ENCODE measurements around the gene GRAMD4. TPM values are rescaled to one million over a fixed set of nuclear protein-coding genes. Genes with fewer than 3 reads are reported as not detected.

GRAMD4 gene
- total and polyA plus RNA-seq, 2 donors (not counting 1 experiment from before 2014, with no cell fraction given) = 17.0 to 88.1 TPM

DNA sequence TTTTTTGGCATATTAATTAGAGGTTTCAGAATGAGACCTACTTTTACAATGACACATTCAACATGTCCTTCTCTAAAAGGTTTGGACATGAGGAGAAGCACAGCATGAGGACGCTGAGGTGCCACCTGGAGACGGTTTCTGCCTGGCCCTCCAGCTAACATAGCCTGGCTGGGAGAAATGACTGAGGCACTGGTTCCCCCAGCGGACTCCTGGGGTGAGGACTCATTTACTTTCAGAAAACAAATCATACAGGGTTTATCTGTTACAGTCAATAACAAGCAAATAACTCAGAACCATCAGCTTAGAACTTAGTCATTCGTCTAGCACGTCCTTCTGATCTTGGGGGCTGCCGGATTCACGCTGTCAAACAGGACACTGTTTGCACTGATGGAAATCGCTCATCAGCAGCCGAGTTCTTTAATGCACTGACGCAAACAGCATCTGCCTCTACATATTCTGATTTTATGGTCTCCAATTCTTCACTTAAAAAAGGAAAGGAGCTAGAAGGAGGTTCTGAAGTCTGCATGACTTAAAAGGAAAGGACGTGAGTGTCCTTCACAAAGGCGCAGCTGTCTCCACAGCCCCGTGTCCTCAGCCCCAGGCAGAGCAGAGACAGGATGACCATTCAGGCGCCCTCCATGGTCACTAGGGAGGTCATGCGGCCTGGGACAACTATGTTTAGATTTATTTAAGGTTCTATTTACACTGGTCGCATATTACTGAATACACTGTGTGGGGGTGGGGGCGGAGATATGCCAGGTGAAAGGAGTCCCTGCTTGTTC, 73.6 kb downstream of the GRAMD4 start:
- no peak overlapping the region for H3K27ac ChIP-seq (ENCODE audit: low read length in 2 of 2)
- no peak overlapping the region for H3K9ac ChIP-seq (ENCODE audit: low read length)
- no peaks in the 10 kb centered on the region for H3K9me3 Mint-ChIP-seq (ENCODE audit: insufficient read depth)
- DNase-seq (no peak), ATAC-seq (ENCODE audit: low read depth) (no peak)
- no peaks in the 10 kb centered on the region for H3K79me2 ChIP-seq (ENCODE audit: control insufficient read depth, insufficient read depth, low read length)
- H4K20me1 ChIP-seq (ENCODE audit: control insufficient read depth, insufficient read depth, low read length, poor library complexity, severe bottlenecking) = peaks cover 29% of the 10 kb centered on the region
- H3K9me3 ChIP-seq (ENCODE audit: control extremely low read depth in 1 of 3, control insufficient read depth in 2 of 3, insufficient read depth in 1 of 3, low read length in 2 of 3) = no peaks in the 10 kb centered on the region
- no peak overlapping the region for H3K4me3 ChIP-seq (ENCODE audit: control extremely low read depth in 1 of 5, extremely low read depth in 1 of 5, insufficient read depth in 1 of 5, low read depth in 2 of 5, low read length in 4 of 5)
- H3K4me1 Mint-ChIP-seq = no peaks in the 10 kb centered on the region
- H3K27me3 ChIP-seq (replicated peaks in 1 of 4; ENCODE audit: control extremely low read depth in 1 of 4, control insufficient read depth in 3 of 4, insufficient read depth in 4 of 4, low read length in 3 of 4) = no peaks in the 10 kb centered on the region
- H3K4me3 Mint-ChIP-seq = no peak overlapping the region
- 95% methylated on average over 12 of the region's 17 CpGs for WGBS (ENCODE audit: insufficient coverage)
- ChIA-PET POLR2A (no interaction called here), CTCF (interaction anchor here (3.1 kb wide), 1 partner anchor 131 kb away, joined by 23 read pairs; no protein-coding TSS in a partner anchor)
- H3K4me2 ChIP-seq (replicated peaks; ENCODE audit: low read depth, low read length, poor library complexity, severe bottlenecking) = no peak overlapping the region
- intact Hi-C loops (cut with micrococcal nuclease) = no loop called here
- TF ChIP-seq, protein P1, sequence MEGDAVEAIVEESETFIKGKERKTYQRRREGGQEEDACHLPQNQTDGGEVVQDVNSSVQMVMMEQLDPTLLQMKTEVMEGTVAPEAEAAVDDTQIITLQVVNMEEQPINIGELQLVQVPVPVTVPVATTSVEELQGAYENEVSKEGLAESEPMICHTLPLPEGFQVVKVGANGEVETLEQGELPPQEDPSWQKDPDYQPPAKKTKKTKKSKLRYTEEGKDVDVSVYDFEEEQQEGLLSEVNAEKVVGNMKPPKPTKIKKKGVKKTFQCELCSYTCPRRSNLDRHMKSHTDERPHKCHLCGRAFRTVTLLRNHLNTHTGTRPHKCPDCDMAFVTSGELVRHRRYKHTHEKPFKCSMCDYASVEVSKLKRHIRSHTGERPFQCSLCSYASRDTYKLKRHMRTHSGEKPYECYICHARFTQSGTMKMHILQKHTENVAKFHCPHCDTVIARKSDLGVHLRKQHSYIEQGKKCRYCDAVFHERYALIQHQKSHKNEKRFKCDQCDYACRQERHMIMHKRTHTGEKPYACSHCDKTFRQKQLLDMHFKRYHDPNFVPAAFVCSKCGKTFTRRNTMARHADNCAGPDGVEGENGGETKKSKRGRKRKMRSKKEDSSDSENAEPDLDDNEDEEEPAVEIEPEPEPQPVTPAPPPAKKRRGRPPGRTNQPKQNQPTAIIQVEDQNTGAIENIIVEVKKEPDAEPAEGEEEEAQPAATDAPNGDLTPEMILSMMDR (IDR thresholded peaks at IDR 0.05) = no peak
- no peak for TF ChIP-seq EZH2 (IDR thresholded peaks at IDR 0.05; ENCODE audit: borderline replicate concordance, insufficient read depth, low read depth, low read length, poor library complexity, severe bottlenecking)
- H3K27me3 Mint-ChIP-seq = peaks cover under 1% of the 10 kb centered on the region
- H3K36me3 ChIP-seq (replicated peaks in 1 of 2; ENCODE audit: control extremely low read depth in 1 of 2, control insufficient read depth in 1 of 2, extremely low read depth in 1 of 2, insufficient read depth in 2 of 2, low read length in 1 of 2) = peaks cover 3 to 73% of the 10 kb centered on the region in 2 experiments
- no peaks in the 10 kb centered on the region for H3K4me1 ChIP-seq (ENCODE audit: control insufficient read depth in 2 of 2, insufficient read depth in 2 of 2, low read length in 2 of 2)
- no peak overlapping the region for H2AFZ ChIP-seq (ENCODE audit: insufficient read depth, low read depth, low read length, poor library complexity, severe bottlenecking)
- H3K27ac Mint-ChIP-seq = no peak overlapping the region

Data from B cell (primary cell).